ENCODE data around the gene THRB. TPM values are rescaled to one million over a fixed set of nuclear protein-coding genes. Genes with fewer than 3 reads are reported as not detected.

The THRB gene
- total RNA-seq, 4 donors from 2014 or later = 19.8 to 25.8 (median 23.4) TPM

GRCh38 chr3:24440760-24441464, 53.7 kb downstream of the THRB start:
- TF ChIP-seq POLR2A (IDR thresholded peaks at IDR 0.05) (no peak), CTCF (IDR thresholded peaks at IDR 0.05) (no peak)
- no peak overlapping the region for H3K4me3 ChIP-seq (ENCODE audit: low read depth, poor library complexity, severe bottlenecking)
- 86 to 87% methylated on average over 3 of the region's 3 CpGs for WGBS, 2 donors
- no peak for DNase-seq (ENCODE audit: low spot score in 2 of 2)
- intact Hi-C loops (cut with DNase I; ENCODE audit: low total_unique reads) = no loop called here

DNA sequence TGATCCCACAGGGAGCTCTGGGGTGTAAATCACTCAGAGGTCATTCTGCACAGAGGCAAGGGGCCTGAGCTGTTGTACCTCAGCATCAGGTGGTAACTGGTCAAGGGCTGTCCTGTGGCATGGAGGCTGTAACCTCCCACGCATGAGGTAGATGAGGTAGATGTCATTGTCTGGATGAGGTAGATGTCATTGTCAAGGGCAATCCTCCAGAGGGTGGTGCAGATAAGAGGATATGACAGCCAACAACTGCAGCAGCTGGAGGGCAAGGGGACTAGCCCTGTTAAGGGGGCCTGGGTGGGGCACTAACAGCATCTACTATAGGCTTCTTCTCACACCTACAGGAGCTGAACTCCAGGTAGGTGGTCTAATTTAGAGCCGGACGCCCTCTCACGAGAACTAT, 55.6 kb downstream of the THRB start:
- 98 to 100% methylated on average over 3 of the region's 4 CpGs for WGBS, 2 donors
- intact Hi-C loops (cut with DNase I; ENCODE audit: low total_unique reads) = no loop called here
- H3K4me3 ChIP-seq (ENCODE audit: low read depth, poor library complexity, severe bottlenecking) = no peak overlapping the region
- DNase-seq (ENCODE audit: low spot score in 2 of 2) = no peak
- TF ChIP-seq POLR2A (IDR thresholded peaks at IDR 0.05) (no peak), CTCF (IDR thresholded peaks at IDR 0.05) (no peak)

GRCh38 chr3:24437326-24437725, 57.3 kb downstream of the THRB start:
- WGBS, 2 donors = 50 to 73% methylated on average over 2 of the region's 2 CpGs
- intact Hi-C loops (cut with DNase I; ENCODE audit: low total_unique reads) = no loop called here
- no peak overlapping the region for H3K4me3 ChIP-seq (ENCODE audit: low read depth, poor library complexity, severe bottlenecking)
- TF ChIP-seq CTCF (IDR thresholded peaks at IDR 0.05) = no peak
- no peak for TF ChIP-seq POLR2A (IDR thresholded peaks at IDR 0.05)
- no peak for DNase-seq (ENCODE audit: low spot score in 2 of 2)

- WGBS, 2 donors = 89 to 95% methylated on average over 5 of the region's 5 CpGs
- intact Hi-C loops (cut with DNase I; ENCODE audit: low total_unique reads) = no loop called here
- no peak overlapping the region for H3K4me3 ChIP-seq (ENCODE audit: low read depth, poor library complexity, severe bottlenecking)
- no peak for DNase-seq (ENCODE audit: low spot score in 2 of 2)
- no peak for TF ChIP-seq CTCF (IDR thresholded peaks at IDR 0.05)
- no peak for TF ChIP-seq POLR2A (IDR thresholded peaks at IDR 0.05)
These were observed 59.1 kb downstream of the THRB start for GRCh38 chr3:24435584-24435983.

- 88 to 89% methylated on average over 1 of the region's 1 CpG for WGBS, 2 donors
- DNase-seq (ENCODE audit: low spot score in 2 of 2) = no peak
- H3K4me3 ChIP-seq (ENCODE audit: low read depth, poor library complexity, severe bottlenecking) = no peak overlapping the region
- intact Hi-C loops (cut with DNase I; ENCODE audit: low total_unique reads) = no loop called here
- TF ChIP-seq CTCF (IDR thresholded peaks at IDR 0.05) (no peak), POLR2A (IDR thresholded peaks at IDR 0.05) (no peak)
These were observed 60.0 kb downstream of the THRB start for GRCh38 chr3:24434651-24435050.
